DOHH2 (cell line): ENCODE results near the gene MYORG.

Experiments
- H3F3A ChIP-seq: fragments of 200-600 bp; sonication (generic), shearing (Covaris generic); 2 replicates; pipeline ENCODE4 v1.6.0; 2016; ENCODE audit warnings: antibody characterized with exemption, mild to moderate bottlenecking; ENCODE audit not compliant: control insufficient read depth, insufficient read depth
- H3K27ac ChIP-seq: fragments of 200-600 bp; sonication (generic); 2 replicates; pipeline ENCODE4 v1.5.1; 2014; ENCODE audit warnings: low read depth, mild to moderate bottlenecking, low read length, moderate library complexity
- H3K27me3 ChIP-seq: fragments of 200-600 bp; sonication (generic); 2 replicates; pipeline ENCODE4 v1.6.1; 2014; ENCODE audit warnings: mild to moderate bottlenecking, low read length, mixed read lengths; ENCODE audit not compliant: control insufficient read depth
- H3K36me3 ChIP-seq: fragments of 200-600 bp; sonication (generic); 2 replicates; pipeline ENCODE4 v1.6.1; 2014; ENCODE audit warnings: mild to moderate bottlenecking, low read length, moderate library complexity, mixed read lengths; ENCODE audit not compliant: control insufficient read depth
- H3K4me1 ChIP-seq: fragments of 200-600 bp; sonication (generic); 2 replicates; pipeline ENCODE4 v1.6.1; 2014; ENCODE audit warnings: mild to moderate bottlenecking, low read length, mixed read lengths; ENCODE audit not compliant: control insufficient read depth
- H3K4me2 ChIP-seq: fragments of 200-600 bp; sonication (generic); 2 replicates; pipeline ENCODE4 v1.6.0; 2014; ENCODE audit warnings: mild to moderate bottlenecking, low read length, moderate library complexity
- H3K4me3 ChIP-seq: fragments of 200-600 bp; sonication (generic); 2 replicates; pipeline ENCODE4 v1.5.1; 2014; ENCODE audit warnings: mild to moderate bottlenecking, low read length, mixed read lengths
- H3K79me2 ChIP-seq: fragments of 200-600 bp; sonication (generic); 2 replicates; pipeline ENCODE4 v1.6.1; 2014; ENCODE audit warnings: mild to moderate bottlenecking, low read length, mixed read lengths; ENCODE audit not compliant: control insufficient read depth
- H3K9me2 ChIP-seq: fragments of 200-600 bp; sonication (generic); replicated peaks from 2 replicates; pipeline ENCODE4 v1.6.1; 2014; ENCODE audit warnings: mild to moderate bottlenecking, low read length, mixed read lengths; ENCODE audit not compliant: control insufficient read depth
- H3K9me3 ChIP-seq: fragments of 200-600 bp; sonication (generic); 2 replicates; pipeline ENCODE4 v1.6.1; 2014; ENCODE audit warnings: antibody characterized with exemption, low read length, mixed read lengths; ENCODE audit not compliant: control insufficient read depth, insufficient read depth
- H4K20me1 ChIP-seq: fragments of 200-600 bp; sonication (generic); 2 replicates; pipeline ENCODE4 v1.6.0; 2014; ENCODE audit warnings: low read depth, mild to moderate bottlenecking, antibody characterized with exemption, low read length, moderate library complexity; ENCODE audit not compliant: control insufficient read depth, insufficient read depth
- EZH2phosphoT487 ChIP-seq: fragments of 200-600 bp; sonication (generic); IDR thresholded peaks from 2 replicates; pipeline ENCODE4 v1.6.1; 2017; ENCODE audit warnings: borderline replicate concordance, mild to moderate bottlenecking, antibody characterized with exemption, low read length, moderate library complexity, mixed read lengths
- TF ChIP-seq, protein P1 (sequence below): fragments of 200-600 bp; sonication (generic); IDR thresholded peaks from one replicate; pipeline ENCODE4 v1.5.1; 2014; ENCODE audit warnings: antibody characterized with exemption, mild to moderate bottlenecking, low read depth, low read length; ENCODE audit not compliant: poor library complexity, severe bottlenecking

MYORG gene

DNA sequence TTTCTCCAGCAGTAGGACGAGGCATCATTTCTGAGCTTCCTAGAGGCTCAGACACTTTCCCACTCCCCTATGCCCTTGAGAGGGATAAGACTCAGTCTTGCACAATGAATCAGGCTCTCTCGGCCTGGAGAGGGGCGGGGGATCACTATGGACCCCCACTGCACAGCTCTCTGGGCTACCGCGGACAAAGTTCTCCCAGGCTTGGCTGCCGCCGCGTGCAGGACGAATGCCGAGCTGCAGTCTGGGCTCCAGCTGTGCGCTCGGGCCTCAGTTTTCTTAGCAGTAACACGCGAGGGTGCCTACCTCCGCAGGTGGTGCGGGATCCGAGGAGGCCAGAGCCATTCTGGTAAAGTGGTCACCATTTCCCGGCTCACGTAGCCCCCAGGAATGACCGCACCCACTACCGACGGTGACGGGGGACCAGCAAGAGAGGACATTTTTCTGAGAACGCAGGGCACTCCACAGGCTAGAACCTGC, 3.4 kb upstream of the MYORG start:
- TF ChIP-seq, protein P1, sequence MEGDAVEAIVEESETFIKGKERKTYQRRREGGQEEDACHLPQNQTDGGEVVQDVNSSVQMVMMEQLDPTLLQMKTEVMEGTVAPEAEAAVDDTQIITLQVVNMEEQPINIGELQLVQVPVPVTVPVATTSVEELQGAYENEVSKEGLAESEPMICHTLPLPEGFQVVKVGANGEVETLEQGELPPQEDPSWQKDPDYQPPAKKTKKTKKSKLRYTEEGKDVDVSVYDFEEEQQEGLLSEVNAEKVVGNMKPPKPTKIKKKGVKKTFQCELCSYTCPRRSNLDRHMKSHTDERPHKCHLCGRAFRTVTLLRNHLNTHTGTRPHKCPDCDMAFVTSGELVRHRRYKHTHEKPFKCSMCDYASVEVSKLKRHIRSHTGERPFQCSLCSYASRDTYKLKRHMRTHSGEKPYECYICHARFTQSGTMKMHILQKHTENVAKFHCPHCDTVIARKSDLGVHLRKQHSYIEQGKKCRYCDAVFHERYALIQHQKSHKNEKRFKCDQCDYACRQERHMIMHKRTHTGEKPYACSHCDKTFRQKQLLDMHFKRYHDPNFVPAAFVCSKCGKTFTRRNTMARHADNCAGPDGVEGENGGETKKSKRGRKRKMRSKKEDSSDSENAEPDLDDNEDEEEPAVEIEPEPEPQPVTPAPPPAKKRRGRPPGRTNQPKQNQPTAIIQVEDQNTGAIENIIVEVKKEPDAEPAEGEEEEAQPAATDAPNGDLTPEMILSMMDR: no peak
- no peak for TF ChIP-seq EZH2phosphoT487
- Histone ChIP-seq H3K9me3 (no peaks in the 10 kb centered on the region), H3K4me1 (peaks cover 44% of the 10 kb centered on the region), H3K27me3 (peaks cover 19% of the 10 kb centered on the region), H3K4me2 (peak overlapping the region; percentile 85), H3K27ac (no peak overlapping the region), H3K79me2 (no peaks in the 10 kb centered on the region), H3K36me3 (no peaks in the 10 kb centered on the region), H3K9me2 (no peaks in the 10 kb centered on the region), H4K20me1 (no peaks in the 10 kb centered on the region), H3K4me3 (peak overlapping the region; percentile 75), H3F3A (no peaks in the 10 kb centered on the region)

DNA sequence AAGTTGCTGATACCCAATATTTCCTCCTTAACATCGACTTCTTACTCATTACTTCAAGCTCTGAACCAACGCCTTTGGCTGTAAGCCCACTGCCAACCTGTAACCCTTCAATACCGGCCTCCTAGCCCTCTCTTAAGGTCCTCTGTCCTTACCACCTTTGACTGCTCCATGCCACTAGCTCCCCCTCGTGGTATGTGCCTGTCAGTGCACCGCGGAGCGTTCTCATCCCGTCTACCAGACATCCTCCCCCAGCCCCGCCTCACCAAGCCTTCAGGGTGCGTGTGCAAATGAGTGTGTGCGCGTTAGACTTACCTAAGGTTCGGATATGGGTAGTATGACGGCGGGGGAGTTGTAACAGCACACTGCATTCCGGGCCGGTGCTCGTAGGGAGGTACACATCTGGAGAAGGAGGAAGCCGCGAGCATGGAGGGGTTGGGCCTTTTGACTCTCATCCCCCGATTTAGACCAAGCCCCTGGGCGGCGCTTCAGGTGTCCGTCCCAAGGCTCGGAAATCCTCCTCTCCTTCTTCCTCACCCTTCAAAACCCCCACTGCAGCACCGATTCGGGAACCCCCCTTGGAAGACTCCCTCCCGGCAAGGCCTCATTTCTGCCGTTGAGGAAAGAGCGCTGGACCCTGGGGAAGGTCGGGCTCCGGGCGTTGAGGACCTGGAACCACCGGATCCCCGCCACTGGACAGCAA, 2.8 kb upstream of the MYORG start:
- Histone ChIP-seq H3K27ac (no peak overlapping the region), H3K4me1 (peaks cover 44% of the 10 kb centered on the region), H3K4me2 (peak overlapping the region; percentile 85), H3K9me3 (no peaks in the 10 kb centered on the region), H3K9me2 (no peaks in the 10 kb centered on the region), H3K79me2 (no peaks in the 10 kb centered on the region), H4K20me1 (no peaks in the 10 kb centered on the region), H3K36me3 (no peaks in the 10 kb centered on the region), H3K4me3 (peak overlapping the region; percentile 75), H3K27me3 (peaks cover 19% of the 10 kb centered on the region), H3F3A (no peaks in the 10 kb centered on the region)
- TF ChIP-seq, protein P1: peak; percentile 100
- TF ChIP-seq EZH2phosphoT487: no peak

DNA sequence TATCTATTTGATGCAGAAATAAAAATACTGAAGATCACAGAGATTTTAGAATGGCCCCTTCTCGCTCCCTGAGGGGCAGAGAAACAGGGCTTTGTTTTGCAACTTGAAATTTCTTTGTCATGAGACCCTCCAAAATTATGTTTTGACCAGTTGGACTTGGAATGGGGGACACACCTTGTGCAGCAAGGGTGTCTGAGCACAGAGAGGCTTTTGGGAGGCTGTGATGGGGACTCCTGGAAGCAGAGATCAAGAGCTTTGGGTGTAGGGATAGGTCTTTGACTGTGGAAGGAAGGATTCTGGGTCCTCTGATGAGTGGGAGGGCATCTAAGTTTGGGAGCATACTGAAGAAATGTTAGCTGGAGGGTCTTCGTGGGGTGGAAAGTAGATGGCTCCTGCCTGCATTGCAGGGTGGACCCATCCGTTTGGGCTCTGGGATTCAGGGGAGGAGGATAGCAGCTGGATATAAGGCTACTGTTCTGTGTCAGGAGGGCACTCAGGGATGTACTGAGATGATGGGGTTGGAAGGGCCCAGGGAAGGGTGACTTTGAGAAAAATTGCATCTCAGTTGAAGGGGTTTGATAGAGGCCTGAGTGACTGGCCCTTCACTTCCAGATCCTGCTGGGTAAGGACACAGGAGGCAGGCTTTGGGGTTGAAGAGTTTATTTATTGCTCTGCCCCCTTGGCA, 1.8 kb upstream of the MYORG start:
- H3K4me1 ChIP-seq: peaks cover 44% of the 10 kb centered on the region

More for the DNA sequence above, 1.8 kb upstream of the MYORG start:
- Histone ChIP-seq H3K36me3 (no peaks in the 10 kb centered on the region), H3K27me3 (peaks cover 16% of the 10 kb centered on the region), H3K4me2 (no peak overlapping the region), H3K27ac (no peak overlapping the region), H3K4me3 (no peak overlapping the region), H3K9me2 (no peaks in the 10 kb centered on the region), H3K9me3 (no peaks in the 10 kb centered on the region), H3K79me2 (no peaks in the 10 kb centered on the region), H4K20me1 (no peaks in the 10 kb centered on the region), H3F3A (no peaks in the 10 kb centered on the region)
- TF ChIP-seq EZH2phosphoT487: no peak
- TF ChIP-seq, protein P1: no peak
